Parathyroid adenoma (tissue), 2 donors: ENCODE measurements around the gene OR8G1.

Source experiments
- H2AFZ ChIP-seq: fragments of 300-600 bp; sonication (generic); one replicate; pipeline ENCODE4 v1.7.0; 2017; ENCODE audit warnings: antibody characterized with exemption, mild to moderate bottlenecking
- H3K27ac ChIP-seq: fragments of 300-600 bp; sonication (generic); one replicate; pipeline ENCODE4 v1.7.0; 2017
- H3K27me3 ChIP-seq: fragments of 300-600 bp; sonication (generic); one replicate; pipeline ENCODE4 v1.7.0; 2017; ENCODE audit warnings: low read length; ENCODE audit not compliant: control insufficient read depth, insufficient read depth
- H3K36me3 ChIP-seq: fragments of 300-600 bp; sonication (generic); one replicate; pipeline ENCODE4 v1.7.0; 2017; ENCODE audit warnings: low read length; ENCODE audit not compliant: control insufficient read depth, insufficient read depth
- H3K4me1 ChIP-seq: fragments of 300-600 bp; sonication (generic); one replicate; pipeline ENCODE4 v1.7.0; 2017; ENCODE audit warnings: control low read depth
- H3K4me2 ChIP-seq: fragments of 300-600 bp; sonication (generic); one replicate; pipeline ENCODE4 v1.7.0; 2017; ENCODE audit warnings: low read length
- H3K4me3 ChIP-seq: fragments of 300-600 bp; sonication (generic); one replicate; pipeline ENCODE4 v1.7.0; 2017; ENCODE audit warnings: low read depth, low read length
- H3K79me2 ChIP-seq: fragments of 300-600 bp; sonication (generic); one replicate; pipeline ENCODE4 v1.7.0; 2017; ENCODE audit warnings: control low read depth
- H3K9ac ChIP-seq: fragments of 300-600 bp; sonication (generic); one replicate; pipeline ENCODE4 v1.7.0; 2017; ENCODE audit warnings: mild to moderate bottlenecking
- H3K9me3 ChIP-seq: fragments of 300-600 bp; sonication (generic); one replicate; pipeline ENCODE4 v1.7.0; 2017; ENCODE audit warnings: low read length; ENCODE audit not compliant: control insufficient read depth
- CTCF ChIP-seq: fragments of 300-600 bp; sonication (generic); IDR thresholded peaks from one replicate; pipeline ENCODE4 v1.7.0; 2017; ENCODE audit warnings: antibody characterized with exemption, mild to moderate bottlenecking
- donor health status: primary hyperparathyroidism.

OR8G1 gene

GRCh38 chr11:124274000-124274399, 33.1 kb downstream of the OR8G1 start:
- H3K27me3 ChIP-seq: no peaks in the 10 kb centered on the region
- H3K4me3 ChIP-seq: no peak overlapping the region
- no peaks in the 10 kb centered on the region for H3K4me1 ChIP-seq
- no peaks in the 10 kb centered on the region for H3K36me3 ChIP-seq
- H2AFZ ChIP-seq: no peak overlapping the region
- no peaks in the 10 kb centered on the region for H3K9me3 ChIP-seq
- no peak for TF ChIP-seq CTCF
- H3K9ac ChIP-seq: no peak overlapping the region
- H3K4me2 ChIP-seq: no peak overlapping the region
- H3K79me2 ChIP-seq: no peaks in the 10 kb centered on the region
- H3K27ac ChIP-seq: no peak overlapping the region

GRCh38 chr11:124276081-124276480, 35.2 kb downstream of the OR8G1 start:
- no peak overlapping the region for H3K27ac ChIP-seq
- no peak overlapping the region for H2AFZ ChIP-seq
- H3K27me3 ChIP-seq: no peaks in the 10 kb centered on the region
- no peaks in the 10 kb centered on the region for H3K4me1 ChIP-seq
- no peak overlapping the region for H3K4me2 ChIP-seq
- no peak overlapping the region for H3K4me3 ChIP-seq
- no peaks in the 10 kb centered on the region for H3K9me3 ChIP-seq
- no peak for TF ChIP-seq CTCF
- H3K9ac ChIP-seq: no peak overlapping the region
- H3K36me3 ChIP-seq: no peaks in the 10 kb centered on the region
- no peaks in the 10 kb centered on the region for H3K79me2 ChIP-seq

GRCh38 chr11:124277207-124277606, 36.3 kb downstream of the OR8G1 start:
- Histone ChIP-seq H3K4me2 (no peak overlapping the region), H3K4me1 (no peaks in the 10 kb centered on the region), H3K27ac (no peak overlapping the region), H3K9ac (no peak overlapping the region), H3K36me3 (no peaks in the 10 kb centered on the region), H2AFZ (no peak overlapping the region), H3K4me3 (no peak overlapping the region), H3K79me2 (no peaks in the 10 kb centered on the region), H3K9me3 (no peaks in the 10 kb centered on the region), H3K27me3 (no peaks in the 10 kb centered on the region)
- no peak for TF ChIP-seq CTCF

- Histone ChIP-seq H3K4me3 (no peak overlapping the region), H3K4me2 (no peak overlapping the region), H2AFZ (no peak overlapping the region), H3K27ac (no peak overlapping the region), H3K9ac (no peak overlapping the region), H3K9me3 (no peaks in the 10 kb centered on the region), H3K79me2 (no peaks in the 10 kb centered on the region), H3K4me1 (no peaks in the 10 kb centered on the region), H3K36me3 (no peaks in the 10 kb centered on the region), H3K27me3 (no peaks in the 10 kb centered on the region)
- TF ChIP-seq CTCF: no peak
These were observed 36.9 kb downstream of the OR8G1 start for GRCh38 chr11:124277804-124278203.

GRCh38 chr11:124278261-124278660, 37.4 kb downstream of the OR8G1 start:
- Histone ChIP-seq H3K9ac (no peak overlapping the region), H3K4me1 (no peaks in the 10 kb centered on the region), H3K9me3 (no peaks in the 10 kb centered on the region), H3K79me2 (no peaks in the 10 kb centered on the region), H3K4me3 (no peak overlapping the region), H3K36me3 (no peaks in the 10 kb centered on the region), H3K27ac (no peak overlapping the region), H3K4me2 (no peak overlapping the region), H3K27me3 (no peaks in the 10 kb centered on the region), H2AFZ (no peak overlapping the region)
- TF ChIP-seq CTCF: no peak
